Retinal pigment epithelial cell (primary cell): ENCODE data around the gene RPGR.
A peak's percentile ranks its signal among the peaks of the same experiment; 100 is the strongest.

Experiments
- DNase-seq: peaks from one replicate; pipeline ENCODE4 v3.0.0-alpha.2; 2010; ENCODE audit warnings: low read depth
- H3K4me3 ChIP-seq: 2 replicates; pipeline ENCODE4 v1.5.1; 2011; ENCODE audit warnings: mild to moderate bottlenecking, low read length, control low read depth, moderate library complexity
- TF ChIP-seq, protein P1 (sequence below): conservative IDR thresholded peaks from 2 replicates; pipeline ENCODE4 v1.5.1; 2011; ENCODE audit warnings: low read depth, low read length, control low read depth, inconsistent platforms

RPGR gene, protein sequence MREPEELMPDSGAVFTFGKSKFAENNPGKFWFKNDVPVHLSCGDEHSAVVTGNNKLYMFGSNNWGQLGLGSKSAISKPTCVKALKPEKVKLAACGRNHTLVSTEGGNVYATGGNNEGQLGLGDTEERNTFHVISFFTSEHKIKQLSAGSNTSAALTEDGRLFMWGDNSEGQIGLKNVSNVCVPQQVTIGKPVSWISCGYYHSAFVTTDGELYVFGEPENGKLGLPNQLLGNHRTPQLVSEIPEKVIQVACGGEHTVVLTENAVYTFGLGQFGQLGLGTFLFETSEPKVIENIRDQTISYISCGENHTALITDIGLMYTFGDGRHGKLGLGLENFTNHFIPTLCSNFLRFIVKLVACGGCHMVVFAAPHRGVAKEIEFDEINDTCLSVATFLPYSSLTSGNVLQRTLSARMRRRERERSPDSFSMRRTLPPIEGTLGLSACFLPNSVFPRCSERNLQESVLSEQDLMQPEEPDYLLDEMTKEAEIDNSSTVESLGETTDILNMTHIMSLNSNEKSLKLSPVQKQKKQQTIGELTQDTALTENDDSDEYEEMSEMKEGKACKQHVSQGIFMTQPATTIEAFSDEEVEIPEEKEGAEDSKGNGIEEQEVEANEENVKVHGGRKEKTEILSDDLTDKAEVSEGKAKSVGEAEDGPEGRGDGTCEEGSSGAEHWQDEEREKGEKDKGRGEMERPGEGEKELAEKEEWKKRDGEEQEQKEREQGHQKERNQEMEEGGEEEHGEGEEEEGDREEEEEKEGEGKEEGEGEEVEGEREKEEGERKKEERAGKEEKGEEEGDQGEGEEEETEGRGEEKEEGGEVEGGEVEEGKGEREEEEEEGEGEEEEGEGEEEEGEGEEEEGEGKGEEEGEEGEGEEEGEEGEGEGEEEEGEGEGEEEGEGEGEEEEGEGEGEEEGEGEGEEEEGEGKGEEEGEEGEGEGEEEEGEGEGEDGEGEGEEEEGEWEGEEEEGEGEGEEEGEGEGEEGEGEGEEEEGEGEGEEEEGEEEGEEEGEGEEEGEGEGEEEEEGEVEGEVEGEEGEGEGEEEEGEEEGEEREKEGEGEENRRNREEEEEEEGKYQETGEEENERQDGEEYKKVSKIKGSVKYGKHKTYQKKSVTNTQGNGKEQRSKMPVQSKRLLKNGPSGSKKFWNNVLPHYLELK

DNA sequence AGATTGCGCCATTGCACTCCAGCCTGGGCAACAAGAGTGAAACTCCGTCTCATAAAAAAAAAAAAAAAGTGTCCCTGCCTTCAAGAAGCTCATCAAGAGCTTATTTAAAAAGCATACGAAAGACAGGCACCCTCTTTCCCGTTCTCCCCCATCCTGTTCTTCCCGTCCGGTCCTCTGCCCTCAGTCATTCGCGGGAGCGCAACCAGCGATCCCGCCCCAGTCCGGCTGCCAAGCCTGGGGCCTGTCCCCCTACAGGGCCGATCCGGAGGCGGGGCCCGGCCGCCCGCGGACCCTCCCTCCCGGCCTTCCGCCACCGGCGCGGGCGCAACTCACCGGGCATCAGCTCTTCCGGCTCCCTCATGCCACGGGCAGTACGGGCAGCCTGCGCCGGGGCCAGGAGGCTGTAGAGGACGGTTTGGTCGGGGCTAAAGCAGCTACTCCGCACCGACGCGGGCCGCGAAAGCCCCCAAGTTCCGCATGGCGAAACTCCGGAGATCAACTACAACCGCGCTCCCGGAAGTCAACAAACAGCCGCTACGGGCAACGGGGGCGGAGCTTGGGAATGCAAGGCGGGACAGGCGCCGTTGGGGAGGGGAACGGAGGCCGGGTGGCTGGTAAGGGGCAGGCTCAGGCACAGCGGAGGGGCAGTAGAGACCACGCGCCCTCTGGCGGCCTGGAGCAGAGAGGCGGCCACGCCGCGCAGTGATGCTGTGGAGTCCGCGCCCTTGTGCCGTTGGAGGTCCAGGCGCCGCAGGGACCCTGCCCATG lies at the start of gene RPGR:
TSS of gene RPGR (minus strand) at position 503 of the 768 bp plus-strand sequence. CDS start at position 361, 142 bp downstream.
- H3K4me3 ChIP-seq = peak within 1 kb of the TSS; percentile 68
- DNase-seq = peak; percentile 61
- TF ChIP-seq, protein P1, sequence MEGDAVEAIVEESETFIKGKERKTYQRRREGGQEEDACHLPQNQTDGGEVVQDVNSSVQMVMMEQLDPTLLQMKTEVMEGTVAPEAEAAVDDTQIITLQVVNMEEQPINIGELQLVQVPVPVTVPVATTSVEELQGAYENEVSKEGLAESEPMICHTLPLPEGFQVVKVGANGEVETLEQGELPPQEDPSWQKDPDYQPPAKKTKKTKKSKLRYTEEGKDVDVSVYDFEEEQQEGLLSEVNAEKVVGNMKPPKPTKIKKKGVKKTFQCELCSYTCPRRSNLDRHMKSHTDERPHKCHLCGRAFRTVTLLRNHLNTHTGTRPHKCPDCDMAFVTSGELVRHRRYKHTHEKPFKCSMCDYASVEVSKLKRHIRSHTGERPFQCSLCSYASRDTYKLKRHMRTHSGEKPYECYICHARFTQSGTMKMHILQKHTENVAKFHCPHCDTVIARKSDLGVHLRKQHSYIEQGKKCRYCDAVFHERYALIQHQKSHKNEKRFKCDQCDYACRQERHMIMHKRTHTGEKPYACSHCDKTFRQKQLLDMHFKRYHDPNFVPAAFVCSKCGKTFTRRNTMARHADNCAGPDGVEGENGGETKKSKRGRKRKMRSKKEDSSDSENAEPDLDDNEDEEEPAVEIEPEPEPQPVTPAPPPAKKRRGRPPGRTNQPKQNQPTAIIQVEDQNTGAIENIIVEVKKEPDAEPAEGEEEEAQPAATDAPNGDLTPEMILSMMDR = peak; percentile 70

DNA sequence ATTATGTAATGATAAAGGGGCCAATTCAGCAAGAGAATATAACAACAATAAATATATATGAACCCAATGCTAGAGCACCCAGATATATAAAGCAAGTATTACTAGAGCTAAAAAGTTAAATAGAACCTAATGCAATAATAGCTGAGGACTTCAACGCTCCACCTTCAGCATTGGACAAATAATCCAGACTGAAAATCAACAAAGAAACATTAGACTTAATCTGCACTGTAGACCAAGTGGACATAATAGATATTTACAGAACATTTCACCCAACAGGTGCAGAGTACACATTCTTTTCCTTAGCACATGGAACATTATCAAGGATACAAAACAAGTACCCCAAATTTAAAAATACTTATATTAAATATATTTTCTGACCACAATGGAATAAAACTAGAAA lies 49.4 kb upstream of the RPGR start:
- no peak overlapping the region for H3K4me3 ChIP-seq
- DNase-seq = no peak
- TF ChIP-seq, protein P1 = no peak

DNA sequence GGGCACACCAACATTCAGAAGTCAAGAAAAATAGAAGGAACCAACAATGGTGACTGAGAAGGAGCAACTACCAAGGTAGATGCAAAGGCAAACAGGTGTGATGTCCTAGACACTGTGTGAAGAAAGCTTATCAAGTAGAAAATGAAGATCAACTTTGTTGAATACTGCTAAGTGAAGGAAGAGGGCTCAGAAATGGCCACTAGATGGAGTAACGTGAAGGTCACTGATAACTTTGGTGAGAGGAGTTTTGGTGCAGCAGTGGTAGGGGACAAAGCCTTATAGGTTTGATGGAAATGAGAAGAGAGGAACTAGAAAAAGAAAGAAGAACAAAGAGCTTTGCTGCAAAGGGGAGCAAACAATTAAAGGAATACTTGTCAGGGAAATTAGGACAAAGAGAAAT lies 48.6 kb upstream of the RPGR start:
- TF ChIP-seq, protein P1 = peak; percentile 63
- DNase-seq = no peak

DNA sequence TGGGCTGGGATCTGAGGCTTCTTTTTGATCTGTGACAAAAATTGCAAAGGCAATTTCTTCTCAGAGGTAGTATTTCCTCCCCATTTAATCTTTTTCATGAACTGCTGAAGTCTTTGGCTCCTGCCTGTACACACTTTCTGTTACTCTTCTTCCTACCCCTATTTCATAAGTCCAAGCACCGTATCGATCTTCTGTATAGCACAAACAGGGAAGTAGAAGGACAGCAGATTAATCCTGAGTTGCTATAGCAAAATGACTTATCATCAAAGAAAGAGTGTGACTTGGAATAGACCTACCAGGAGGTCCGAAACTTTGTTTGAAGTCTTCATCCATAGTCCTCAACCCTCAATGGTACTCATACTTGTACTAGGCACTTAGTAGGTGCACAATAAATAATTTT lies 47.1 kb upstream of the RPGR start:
- no peak overlapping the region for H3K4me3 ChIP-seq
- no peak for DNase-seq
- TF ChIP-seq, protein P1 = no peak

More for the DNA sequence above, 48.6 kb upstream of the RPGR start:
- H3K4me3 ChIP-seq = no peak overlapping the region

DNA sequence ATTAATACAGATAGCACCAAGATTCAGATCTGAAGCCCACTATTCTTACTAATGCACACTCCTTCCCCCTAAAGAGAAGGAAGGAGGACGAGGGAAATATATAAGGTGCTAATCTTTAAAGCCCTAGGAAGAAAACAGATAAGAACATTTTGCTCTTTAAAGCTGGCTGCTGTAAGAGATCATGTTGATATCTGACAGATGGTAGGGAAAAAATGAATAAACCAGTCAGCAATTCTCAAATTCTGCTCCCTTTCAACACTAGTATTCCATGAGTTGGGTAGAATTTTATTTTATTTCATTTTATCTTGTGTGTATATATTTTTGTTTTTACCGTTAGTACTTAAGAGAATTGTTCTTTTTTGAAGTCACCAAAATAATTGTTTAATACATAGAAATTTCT lies 44.3 kb upstream of the RPGR start:
- H3K4me3 ChIP-seq = no peak overlapping the region
- DNase-seq = no peak
- TF ChIP-seq, protein P1 = no peak

DNA sequence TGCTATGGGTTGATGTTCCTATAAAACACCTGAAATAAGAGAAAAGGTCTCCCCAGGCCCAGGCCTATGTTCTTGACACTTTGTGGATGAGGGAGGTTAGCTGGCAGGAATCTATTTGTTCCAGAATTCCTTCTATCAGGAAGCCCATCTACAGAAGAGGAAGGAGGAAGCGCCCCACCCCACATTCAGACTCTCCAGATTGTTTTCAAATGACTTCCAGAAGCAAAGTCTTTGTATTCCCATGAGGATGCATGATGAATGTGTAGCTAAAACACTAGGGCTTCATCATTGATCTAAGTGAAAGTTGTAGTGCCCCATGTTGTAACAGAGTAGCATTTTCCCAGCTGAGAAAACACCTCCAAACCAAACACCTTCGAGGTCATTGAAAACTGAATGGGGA lies 41.5 kb upstream of the RPGR start:
- TF ChIP-seq, protein P1 = no peak
- H3K4me3 ChIP-seq = no peak overlapping the region
- no peak for DNase-seq
